HepG2 (cell line): ENCODE data around the gene PDK2. TPM values are rescaled to one million over a fixed set of nuclear protein-coding genes. Genes with fewer than 3 reads are reported as not detected.
A peak's percentile ranks its signal among the peaks of the same experiment; 100 is the strongest.

ENCODE experiments used
- KLF11 ChIP-seq: IDR thresholded peaks from 2 replicates; pipeline ENCODE4 v1.6.1; 2016; ENCODE audit warnings: missing compliant biosample characterization
- POLR2AphosphoS2 ChIP-seq: IDR thresholded peaks from 2 replicates; pipeline ENCODE4 v1.6.1; 2011; ENCODE audit warnings: low read depth, low read length, improper control_type of control experiment
- RAD21 ChIP-seq: fragments of 450-650 bp; formaldehyde crosslinking; IDR thresholded peaks from 2 replicates; pipeline ENCODE4 v1.5.0; 2020; ENCODE audit warnings: mild to moderate bottlenecking
- RORA ChIP-seq: sonication (generic); formaldehyde crosslinking; IDR thresholded peaks from 2 replicates; pipeline ENCODE4 v1.5.0; 2020; ENCODE audit warnings: mild to moderate bottlenecking, missing genetic modification reagents, moderate library complexity
- RXRB ChIP-seq: IDR thresholded peaks from 2 replicates; pipeline ENCODE4 v1.6.1; 2016; ENCODE audit warnings: borderline replicate concordance, missing genetic modification reagents, missing compliant biosample characterization
- SMYD3 ChIP-seq: sonication (generic); formaldehyde crosslinking; IDR thresholded peaks from 2 replicates; pipeline ENCODE4 v1.8.1; 2023; ENCODE audit warnings: mild to moderate bottlenecking, missing genetic modification reagents
- STAT5B ChIP-seq: sonication (generic); formaldehyde crosslinking; IDR thresholded peaks from 2 replicates; pipeline ENCODE4 v1.4.0; 2020; ENCODE audit warnings: missing genetic modification reagents
- ZNF138 ChIP-seq: sonication (generic); formaldehyde crosslinking; IDR thresholded peaks from 2 replicates; pipeline ENCODE4 v1.5.0; 2020; ENCODE audit warnings: mild to moderate bottlenecking, low read depth, missing genetic modification reagents
- ZNF44 ChIP-seq: sonication (generic); formaldehyde crosslinking; IDR thresholded peaks from 2 replicates; pipeline ENCODE4 v1.5.1; 2020; ENCODE audit warnings: mild to moderate bottlenecking, missing genetic modification reagents
- ZNF644 ChIP-seq: IDR thresholded peaks from 2 replicates; pipeline ENCODE4 v1.6.1; 2016; ENCODE audit warnings: low read depth
- polyA plus RNA-seq, 8 experiments: library from polyadenylated mRNA; depleted of rRNA in 3 of 8; stranded (reverse) in 7 of 8; unstranded in 1 of 8; fragments of >200 nt; fragmentation: Illumina TruSeq in 4 of 8; extraction: Trizol in 4 of 8; gene quantifications; 2 replicates each; pipeline versions ENCODE4 v1.2.1 to v1.2.3, GENCODE V29; 2011 to 2016; ENCODE audit warnings: low read depth in 4 of 8, missing spikeins in 1 of 8, mixed read lengths in 1 of 8; ENCODE audit not compliant: insufficient read depth in 1 of 8
- total RNA-seq, 5 experiments: library from RNA; depleted of rRNA; stranded (reverse); fragments of >200 nt; fragmentation: Illumina TruSeq; extraction: Trizol; gene quantifications; 2 replicates each; pipeline ENCODE4 v1.2.3, GENCODE V29; 2016; ENCODE audit warnings: low read depth in 1 of 5
- TF ChIP-seq, protein P1 (sequence below), 2 experiments: fragments of 450-650 bp in 1 of 2; sonication (generic) in 1 of 2; formaldehyde crosslinking in 1 of 2; IDR thresholded peaks; 2 replicates each; pipeline versions ENCODE4 v1.6.1 to v1.8.0; 2016 to 2022; ENCODE audit warnings: antibody characterized with exemption in 1 of 2, mild to moderate bottlenecking in 1 of 2, missing genetic modification reagents in 1 of 2
- TF ChIP-seq, protein P2 (sequence below): IDR thresholded peaks from 2 replicates; pipeline ENCODE4 v1.6.1; 2016
- TF ChIP-seq, protein P3 (sequence below): IDR thresholded peaks from 2 replicates; pipeline ENCODE4 v1.6.1; 2016; ENCODE audit warnings: mild to moderate bottlenecking
- TF ChIP-seq, protein P4 (sequence below): sonication (generic); formaldehyde crosslinking; IDR thresholded peaks from 2 replicates; pipeline ENCODE4 v1.8.0; 2022; ENCODE audit warnings: mild to moderate bottlenecking, missing genetic modification reagents; ENCODE audit not compliant: insufficient replicate concordance

Gene PDK2
- total and polyA plus RNA-seq, 2 of the 13 experiments (the other 11 are each of a cell fraction or from before 2014, with no cell fraction given): 18.5 to 59.7 TPM

DNA sequence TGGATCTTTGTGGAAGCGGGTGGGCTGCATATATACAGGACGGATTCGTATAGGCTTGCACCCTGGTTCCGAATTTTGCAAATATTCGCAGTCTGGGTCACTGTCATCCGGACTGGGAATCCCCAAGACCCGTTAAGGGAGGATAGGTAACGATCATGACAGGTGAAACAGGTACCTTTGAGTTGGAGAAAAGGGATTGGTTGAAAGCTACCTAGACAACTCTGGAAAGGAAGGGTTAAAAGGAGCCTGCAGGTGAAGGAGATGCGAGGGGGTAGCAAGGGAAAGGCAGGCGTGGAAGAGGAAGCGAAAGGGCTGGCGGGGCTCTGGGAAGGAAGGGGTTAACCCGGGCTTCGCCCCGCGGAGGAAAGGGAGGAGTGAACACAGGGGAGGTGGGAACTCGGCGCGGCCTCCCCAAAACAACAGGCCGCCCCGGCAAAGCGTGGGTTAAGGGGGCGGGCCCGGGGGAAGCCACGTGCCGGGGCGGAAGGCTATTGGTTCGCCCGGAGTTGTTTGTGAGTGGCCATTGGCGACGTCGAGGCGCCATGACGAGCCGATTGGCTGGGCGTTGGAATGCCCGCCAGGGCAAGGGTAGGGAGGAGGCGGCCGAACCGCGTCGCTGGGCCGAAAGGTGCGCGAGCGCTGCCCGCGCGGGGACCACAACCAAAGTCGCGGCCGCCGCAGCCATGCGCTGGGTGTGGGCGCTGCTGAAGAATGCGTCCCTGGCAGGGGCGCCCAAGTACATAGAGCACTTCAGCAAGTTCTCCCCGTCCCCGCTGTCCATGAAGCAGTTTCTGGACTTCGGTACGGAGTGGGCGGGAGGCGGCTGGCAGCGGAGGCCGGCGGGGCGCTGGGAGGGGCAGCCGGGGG, at the start of gene PDK2 (continued):
- TF ChIP-seq, protein P1, sequence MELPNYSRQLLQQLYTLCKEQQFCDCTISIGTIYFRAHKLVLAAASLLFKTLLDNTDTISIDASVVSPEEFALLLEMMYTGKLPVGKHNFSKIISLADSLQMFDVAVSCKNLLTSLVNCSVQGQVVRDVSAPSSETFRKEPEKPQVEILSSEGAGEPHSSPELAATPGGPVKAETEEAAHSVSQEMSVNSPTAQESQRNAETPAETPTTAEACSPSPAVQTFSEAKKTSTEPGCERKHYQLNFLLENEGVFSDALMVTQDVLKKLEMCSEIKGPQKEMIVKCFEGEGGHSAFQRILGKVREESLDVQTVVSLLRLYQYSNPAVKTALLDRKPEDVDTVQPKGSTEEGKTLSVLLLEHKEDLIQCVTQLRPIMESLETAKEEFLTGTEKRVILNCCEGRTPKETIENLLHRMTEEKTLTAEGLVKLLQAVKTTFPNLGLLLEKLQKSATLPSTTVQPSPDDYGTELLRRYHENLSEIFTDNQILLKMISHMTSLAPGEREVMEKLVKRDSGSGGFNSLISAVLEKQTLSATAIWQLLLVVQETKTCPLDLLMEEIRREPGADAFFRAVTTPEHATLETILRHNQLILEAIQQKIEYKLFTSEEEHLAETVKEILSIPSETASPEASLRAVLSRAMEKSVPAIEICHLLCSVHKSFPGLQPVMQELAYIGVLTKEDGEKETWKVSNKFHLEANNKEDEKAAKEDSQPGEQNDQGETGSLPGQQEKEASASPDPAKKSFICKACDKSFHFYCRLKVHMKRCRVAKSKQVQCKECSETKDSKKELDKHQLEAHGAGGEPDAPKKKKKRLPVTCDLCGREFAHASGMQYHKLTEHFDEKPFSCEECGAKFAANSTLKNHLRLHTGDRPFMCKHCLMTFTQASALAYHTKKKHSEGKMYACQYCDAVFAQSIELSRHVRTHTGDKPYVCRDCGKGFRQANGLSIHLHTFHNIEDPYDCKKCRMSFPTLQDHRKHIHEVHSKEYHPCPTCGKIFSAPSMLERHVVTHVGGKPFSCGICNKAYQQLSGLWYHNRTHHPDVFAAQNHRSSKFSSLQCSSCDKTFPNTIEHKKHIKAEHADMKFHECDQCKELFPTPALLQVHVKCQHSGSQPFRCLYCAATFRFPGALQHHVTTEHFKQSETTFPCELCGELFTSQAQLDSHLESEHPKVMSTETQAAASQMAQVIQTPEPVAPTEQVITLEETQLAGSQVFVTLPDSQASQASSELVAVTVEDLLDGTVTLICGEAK (IDR thresholded peaks at IDR 0.05): no peak
- TF ChIP-seq, protein P1 (CRISPR knock-in tag; IDR thresholded peaks at IDR 0.05): peak; percentile 66
- TF ChIP-seq ZNF44 (peak; percentile 78; the same call in 1 of the 2 replicates), POLR2AphosphoS2 (no peak), ZNF644 (no peak), RAD21 (CRISPR knock-in tag) (no peak; the same call in 1 of the 2 replicates), STAT5B (CRISPR knock-in tag) (0 out of 2 replicates have a peak, but pooled peaks have one; percentile 31), RXRB (peak; percentile 41; the same call in 1 of the 2 replicates), KLF11 (peak; percentile 92), SMYD3 (CRISPR knock-in tag) (peak; percentile 88; the same call in 1 of the 2 replicates), RORA (CRISPR knock-in tag) (no peak), ZNF138 (CRISPR knock-in tag) (no peak; the same call in 1 of the 2 replicates)
- TF ChIP-seq, protein P2, sequence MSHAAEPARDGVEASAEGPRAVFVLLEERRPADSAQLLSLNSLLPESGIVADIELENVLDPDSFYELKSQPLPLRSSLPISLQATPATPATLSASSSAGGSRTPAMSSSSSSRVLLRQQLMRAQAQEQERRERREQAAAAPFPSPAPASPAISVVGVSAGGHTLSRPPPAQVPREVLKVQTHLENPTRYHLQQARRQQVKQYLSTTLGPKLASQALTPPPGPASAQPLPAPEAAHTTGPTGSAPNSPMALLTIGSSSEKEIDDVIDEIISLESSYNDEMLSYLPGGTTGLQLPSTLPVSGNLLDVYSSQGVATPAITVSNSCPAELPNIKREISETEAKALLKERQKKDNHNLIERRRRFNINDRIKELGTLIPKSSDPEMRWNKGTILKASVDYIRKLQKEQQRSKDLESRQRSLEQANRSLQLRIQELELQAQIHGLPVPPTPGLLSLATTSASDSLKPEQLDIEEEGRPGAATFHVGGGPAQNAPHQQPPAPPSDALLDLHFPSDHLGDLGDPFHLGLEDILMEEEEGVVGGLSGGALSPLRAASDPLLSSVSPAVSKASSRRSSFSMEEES (CRISPR knock-in tag): peak; percentile 78
- TF ChIP-seq, protein P3, sequence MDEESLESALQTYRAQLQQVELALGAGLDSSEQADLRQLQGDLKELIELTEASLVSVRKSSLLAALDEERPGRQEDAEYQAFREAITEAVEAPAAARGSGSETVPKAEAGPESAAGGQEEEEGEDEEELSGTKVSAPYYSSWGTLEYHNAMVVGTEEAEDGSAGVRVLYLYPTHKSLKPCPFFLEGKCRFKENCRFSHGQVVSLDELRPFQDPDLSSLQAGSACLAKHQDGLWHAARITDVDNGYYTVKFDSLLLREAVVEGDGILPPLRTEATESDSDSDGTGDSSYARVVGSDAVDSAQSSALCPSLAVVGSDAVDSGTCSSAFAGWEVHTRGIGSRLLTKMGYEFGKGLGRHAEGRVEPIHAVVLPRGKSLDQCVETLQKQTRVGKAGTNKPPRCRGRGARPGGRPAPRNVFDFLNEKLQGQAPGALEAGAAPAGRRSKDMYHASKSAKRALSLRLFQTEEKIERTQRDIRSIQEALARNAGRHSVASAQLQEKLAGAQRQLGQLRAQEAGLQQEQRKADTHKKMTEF (CRISPR knock-in tag): peak; percentile 93
- TF ChIP-seq, protein P4, sequence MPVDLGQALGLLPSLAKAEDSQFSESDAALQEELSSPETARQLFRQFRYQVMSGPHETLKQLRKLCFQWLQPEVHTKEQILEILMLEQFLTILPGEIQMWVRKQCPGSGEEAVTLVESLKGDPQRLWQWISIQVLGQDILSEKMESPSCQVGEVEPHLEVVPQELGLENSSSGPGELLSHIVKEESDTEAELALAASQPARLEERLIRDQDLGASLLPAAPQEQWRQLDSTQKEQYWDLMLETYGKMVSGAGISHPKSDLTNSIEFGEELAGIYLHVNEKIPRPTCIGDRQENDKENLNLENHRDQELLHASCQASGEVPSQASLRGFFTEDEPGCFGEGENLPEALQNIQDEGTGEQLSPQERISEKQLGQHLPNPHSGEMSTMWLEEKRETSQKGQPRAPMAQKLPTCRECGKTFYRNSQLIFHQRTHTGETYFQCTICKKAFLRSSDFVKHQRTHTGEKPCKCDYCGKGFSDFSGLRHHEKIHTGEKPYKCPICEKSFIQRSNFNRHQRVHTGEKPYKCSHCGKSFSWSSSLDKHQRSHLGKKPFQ: peak; percentile 90
